Left kidney (tissue), 2 donors: ENCODE data around the gene NOC4L. TPM values are rescaled to one million over a fixed set of nuclear protein-coding genes. Genes with fewer than 3 reads are reported as not detected.

Experiments
- DNase-seq: peaks from one replicate; pipeline ENCODE4 v3.0.0-alpha.2; 2013
- polyA plus RNA-seq: library from polyadenylated mRNA; unstranded; fragments of 120-200 nt; gene quantifications from one replicate; pipeline ENCODE4 v1.2.1, GENCODE V29; 2013; ENCODE audit not compliant: insufficient read length

The NOC4L gene
- polyA plus RNA-seq, 1 donor: 11.9 TPM

DNA sequence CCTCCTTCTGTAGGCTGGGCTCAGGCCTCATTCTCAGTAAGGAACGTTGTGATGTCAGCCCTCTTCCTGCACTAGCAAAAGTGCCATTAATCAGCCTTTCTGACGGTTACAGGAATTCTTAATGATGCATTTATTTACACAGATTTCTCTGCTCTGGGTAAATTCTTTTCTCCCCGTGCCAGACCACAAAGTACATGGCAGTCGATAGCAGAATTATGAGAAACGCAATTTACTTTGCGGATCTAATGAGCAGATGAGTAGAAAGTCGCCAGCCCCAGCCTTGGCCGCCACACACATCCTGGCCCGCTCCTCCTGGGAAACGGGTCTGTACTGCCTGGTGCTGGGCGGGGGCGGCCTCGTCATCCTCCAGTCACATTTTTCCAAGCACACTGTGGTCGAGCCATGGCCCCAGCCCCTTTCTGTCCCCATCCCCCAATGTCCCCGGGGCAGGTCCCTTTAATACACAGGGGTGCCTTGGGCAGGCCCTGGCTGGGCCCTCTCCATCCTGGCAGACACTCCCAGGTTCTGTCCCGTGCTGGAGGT is 25.9 kb downstream of the NOC4L start:
- DNase-seq: no peak

- no peak for DNase-seq
Measured at GRCh38 chr12:132170637-132171292, 26.5 kb downstream of the NOC4L start.

- DNase-seq: no peak
Measured at GRCh38 chr12:132171293-132171967, 27.2 kb downstream of the NOC4L start.

- no peak for DNase-seq
Measured at GRCh38 chr12:132171968-132172521, 27.8 kb downstream of the NOC4L start.

DNA sequence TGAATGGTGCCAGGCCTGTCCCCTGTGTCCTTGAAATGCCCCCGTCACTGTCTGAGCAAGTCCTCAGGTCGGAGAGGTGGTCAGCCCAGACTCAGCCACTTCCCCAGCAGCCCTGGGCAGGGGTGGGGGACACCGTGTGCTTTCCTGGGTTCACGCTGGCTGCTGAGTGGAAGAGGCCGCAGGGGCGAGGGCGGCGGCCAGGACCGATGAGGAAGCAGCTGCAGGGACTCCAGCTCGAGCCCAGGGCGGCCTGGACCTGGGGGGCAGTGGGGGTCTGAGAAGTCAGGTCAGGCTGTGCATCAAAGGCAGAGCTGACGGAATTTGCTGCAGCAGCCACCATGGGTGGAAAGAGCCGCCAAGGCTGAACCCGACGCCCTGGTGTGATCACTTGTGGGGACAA is 28.4 kb downstream of the NOC4L start:
- DNase-seq: no peak

DNA sequence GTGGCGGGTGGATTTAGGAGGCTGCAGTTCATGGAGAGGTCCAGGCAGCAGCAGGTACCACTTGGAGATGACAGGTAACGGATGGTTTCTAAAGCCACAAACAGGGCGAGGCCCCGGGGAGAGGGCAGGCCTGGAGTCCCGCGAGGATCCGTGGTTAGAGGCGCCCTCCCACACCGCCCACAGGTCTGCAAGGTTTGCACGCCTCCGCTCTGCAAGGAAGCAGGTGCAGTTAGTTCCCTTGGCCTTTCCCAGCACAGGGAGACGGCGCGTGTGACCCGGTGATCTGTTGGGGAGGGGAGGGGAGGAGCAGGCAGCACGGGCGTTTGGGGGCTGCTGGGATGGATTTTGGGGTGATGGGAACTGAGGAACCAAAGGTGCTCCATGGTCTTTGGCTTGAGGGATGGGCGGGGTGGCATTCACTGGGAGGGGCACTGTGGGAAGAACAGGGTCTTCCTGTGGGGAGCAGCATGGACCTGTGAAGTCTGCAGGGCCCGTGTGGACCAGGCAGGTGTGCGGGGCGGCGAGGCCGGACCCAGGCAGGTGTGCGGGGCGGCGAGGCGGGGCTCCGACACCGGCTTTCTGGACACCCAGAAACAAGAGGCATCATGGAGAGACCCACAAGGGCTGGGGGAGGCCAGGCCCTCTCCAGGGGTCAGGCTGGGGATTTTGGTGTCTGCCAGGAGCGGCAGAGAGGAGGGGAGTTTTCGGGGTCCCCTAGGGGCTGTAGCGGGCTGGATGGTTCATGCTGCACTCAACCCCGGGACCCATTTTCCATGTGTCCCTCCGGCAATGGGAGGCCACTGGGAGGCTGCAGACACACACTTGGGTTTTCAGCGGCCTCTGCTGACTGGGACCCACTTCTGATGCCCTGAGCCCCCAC is 29.1 kb downstream of the NOC4L start:
- DNase-seq: no peak

DNA sequence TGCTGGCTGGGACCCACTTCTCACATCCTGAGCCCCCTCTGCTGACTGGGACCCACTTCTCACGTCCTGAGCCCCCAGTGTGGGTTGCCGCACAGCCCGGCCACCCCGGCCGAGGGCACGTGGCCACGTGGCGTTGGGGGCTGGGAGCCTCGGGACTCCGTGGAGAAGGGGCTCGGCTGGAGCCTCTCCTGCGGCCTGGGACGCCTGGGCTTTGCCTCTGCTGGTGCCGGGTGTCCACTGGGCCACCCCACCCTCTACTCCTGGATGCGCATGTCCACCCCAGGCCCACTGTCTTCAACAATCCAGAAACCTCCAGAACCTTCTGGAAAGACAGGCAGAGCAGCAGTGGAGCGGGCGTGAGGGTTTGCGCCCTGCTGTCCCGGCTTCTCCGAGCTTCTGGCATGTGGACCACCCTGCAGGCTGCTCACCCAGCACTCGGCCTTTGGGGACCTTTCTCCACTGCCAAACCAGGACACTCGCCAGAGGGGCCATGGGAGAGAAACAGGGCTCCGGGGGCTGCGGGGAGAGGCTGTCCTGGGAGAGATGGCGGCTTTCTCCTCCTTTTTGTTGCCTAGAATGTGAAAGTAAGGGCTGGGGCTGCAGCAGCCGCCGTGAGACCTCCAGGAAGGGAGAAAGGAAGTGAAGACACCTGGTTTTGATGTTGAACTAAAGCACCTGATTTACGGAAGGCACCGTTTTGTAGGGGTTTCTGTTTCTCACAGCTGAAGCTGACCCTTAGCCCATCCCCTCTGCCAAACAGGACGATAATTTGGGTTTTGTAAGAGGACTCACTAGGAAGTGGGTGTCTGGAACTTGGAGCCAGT is 30.0 kb downstream of the NOC4L start:
- DNase-seq: no peak

GRCh38 chr12:132174839-132175490 is 30.7 kb downstream of the NOC4L start:
- DNase-seq: no peak

GRCh38 chr12:132175496-132176384 is 31.5 kb downstream of the NOC4L start:
- DNase-seq: no peak

DNA sequence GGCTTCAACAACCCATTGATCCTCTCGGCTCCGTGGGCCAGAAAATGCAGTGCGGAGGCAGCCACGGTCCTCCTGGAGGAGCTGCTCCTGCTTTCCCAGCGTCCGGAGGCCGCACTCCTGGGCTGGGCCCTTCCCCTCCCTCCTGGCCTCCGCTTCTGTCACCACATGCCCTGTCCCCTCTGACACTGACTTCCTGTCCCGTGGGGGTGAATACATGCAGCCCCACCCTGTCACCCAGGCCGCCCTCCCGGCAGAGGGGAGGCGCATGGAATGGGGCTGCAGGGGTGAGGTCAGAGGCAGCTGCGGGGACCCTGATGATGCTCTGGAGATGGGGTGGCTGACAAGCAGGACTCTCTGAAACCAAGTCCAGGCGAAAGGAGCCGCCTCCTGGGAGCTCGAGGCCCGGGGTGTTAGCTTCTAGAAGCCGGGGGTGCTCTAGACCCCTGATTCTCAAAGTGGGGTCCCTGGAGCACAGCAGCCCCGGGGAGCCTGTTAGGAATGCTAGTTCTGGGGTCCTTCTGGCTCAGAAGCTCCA is 32.2 kb downstream of the NOC4L start:
- no peak for DNase-seq

- DNase-seq: no peak
Measured at GRCh38 chr12:132176920-132177551, 32.8 kb downstream of the NOC4L start.

DNA sequence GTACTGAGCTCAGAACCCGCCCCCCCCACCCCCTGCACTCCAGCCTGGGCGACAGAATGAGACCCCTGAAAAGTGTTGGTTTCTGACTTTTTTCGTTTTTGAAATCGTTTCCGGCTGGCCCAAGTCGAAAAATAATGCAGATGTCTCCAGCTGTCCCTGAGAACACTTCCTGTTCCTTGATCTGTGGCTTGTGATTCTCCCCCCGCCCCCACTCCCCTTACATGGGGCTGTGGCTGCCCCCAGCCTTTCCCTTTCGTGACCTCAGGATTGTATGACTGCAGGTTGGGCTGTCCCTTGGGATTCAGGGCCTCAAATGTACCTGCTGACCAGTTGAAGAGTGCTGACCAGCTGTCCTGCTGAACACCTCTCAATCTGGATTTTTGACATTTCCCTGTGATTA is 34.1 kb downstream of the NOC4L start:
- DNase-seq: no peak

- no peak for DNase-seq
Measured at GRCh38 chr12:132178801-132179401, 34.6 kb downstream of the NOC4L start.

GRCh38 chr12:132179431-132180362 is 35.4 kb downstream of the NOC4L start:
- no peak for DNase-seq

DNA sequence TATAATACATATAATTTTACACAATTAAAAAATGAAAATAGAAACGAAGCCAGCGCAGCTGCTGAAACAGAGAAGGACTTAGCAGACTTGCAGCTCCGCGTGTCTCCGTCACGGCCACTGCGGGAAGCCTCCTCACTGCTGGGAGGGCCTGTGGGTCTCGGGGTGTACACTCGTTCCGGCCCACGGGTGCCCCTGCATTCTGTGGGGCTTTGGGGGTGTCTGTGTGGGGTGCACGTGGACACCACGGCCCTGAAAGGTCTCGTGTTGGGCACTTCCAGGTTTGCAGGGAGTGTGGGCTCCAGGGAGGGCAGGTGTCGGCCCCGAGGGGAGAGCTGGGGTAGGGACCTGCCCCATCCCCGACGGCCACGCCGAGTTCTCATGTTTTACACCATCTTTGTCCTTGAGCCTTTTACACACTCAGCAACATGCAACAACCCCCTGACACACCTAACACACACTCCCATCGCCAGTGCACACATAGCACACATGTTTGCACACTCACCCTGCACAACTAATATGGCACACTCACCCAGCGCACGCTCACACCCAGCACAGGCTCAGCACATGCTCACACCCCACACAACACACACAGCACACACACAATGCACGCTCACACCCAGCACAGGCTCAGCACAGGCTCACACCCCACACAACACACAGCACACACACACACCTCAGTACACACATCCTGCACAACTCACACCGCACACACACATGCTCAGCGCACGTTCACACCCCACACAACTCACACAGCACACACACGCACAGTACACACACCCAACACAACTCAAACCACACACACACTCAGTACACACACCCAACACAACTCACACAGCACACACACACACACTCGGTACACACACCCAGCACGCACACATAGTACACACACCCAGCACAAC is 36.6 kb downstream of the NOC4L start:
- DNase-seq: no peak

- no peak for DNase-seq
Measured at GRCh38 chr12:132181570-132182200, 37.4 kb downstream of the NOC4L start.
